GM12875 (cell line): ENCODE measurements around the gene ABCB1.

Experiments
- H3K4me3 ChIP-seq: one replicate; pipeline ENCODE4 v1.5.1; 2011; ENCODE audit warnings: low read depth, low read length, control low read depth
- TF ChIP-seq, protein P1 (sequence below): IDR thresholded peaks from 2 replicates; pipeline ENCODE4 v1.5.1; 2011; ENCODE audit warnings: low read depth, mild to moderate bottlenecking, control low read depth, inconsistent platforms, low read length, moderate library complexity, borderline replicate concordance; ENCODE audit not compliant: insufficient read depth

Gene ABCB1

DNA sequence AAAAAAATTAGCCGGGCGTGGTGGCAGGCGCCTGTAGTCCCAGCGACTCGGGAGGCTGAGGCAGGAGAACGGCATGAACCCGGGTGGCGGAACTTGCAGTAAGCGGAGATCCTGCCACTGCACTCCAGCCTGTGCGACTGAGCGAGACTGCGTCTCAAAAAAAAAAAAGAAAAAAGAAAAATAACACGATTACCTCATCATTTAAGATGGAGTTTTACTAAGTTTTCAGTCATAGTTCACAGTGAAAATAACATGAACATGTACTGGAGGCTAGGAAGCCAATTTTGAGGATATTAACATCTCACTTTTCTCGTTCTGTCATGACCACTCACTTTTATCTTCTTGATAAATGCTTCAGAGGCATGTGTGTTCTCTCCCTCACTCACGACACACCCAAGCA, 24.4 kb upstream of the ABCB1 start:
- no peak overlapping the region for H3K4me3 ChIP-seq
- TF ChIP-seq, protein P1, sequence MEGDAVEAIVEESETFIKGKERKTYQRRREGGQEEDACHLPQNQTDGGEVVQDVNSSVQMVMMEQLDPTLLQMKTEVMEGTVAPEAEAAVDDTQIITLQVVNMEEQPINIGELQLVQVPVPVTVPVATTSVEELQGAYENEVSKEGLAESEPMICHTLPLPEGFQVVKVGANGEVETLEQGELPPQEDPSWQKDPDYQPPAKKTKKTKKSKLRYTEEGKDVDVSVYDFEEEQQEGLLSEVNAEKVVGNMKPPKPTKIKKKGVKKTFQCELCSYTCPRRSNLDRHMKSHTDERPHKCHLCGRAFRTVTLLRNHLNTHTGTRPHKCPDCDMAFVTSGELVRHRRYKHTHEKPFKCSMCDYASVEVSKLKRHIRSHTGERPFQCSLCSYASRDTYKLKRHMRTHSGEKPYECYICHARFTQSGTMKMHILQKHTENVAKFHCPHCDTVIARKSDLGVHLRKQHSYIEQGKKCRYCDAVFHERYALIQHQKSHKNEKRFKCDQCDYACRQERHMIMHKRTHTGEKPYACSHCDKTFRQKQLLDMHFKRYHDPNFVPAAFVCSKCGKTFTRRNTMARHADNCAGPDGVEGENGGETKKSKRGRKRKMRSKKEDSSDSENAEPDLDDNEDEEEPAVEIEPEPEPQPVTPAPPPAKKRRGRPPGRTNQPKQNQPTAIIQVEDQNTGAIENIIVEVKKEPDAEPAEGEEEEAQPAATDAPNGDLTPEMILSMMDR: no peak

- no peak overlapping the region for H3K4me3 ChIP-seq
- TF ChIP-seq, protein P1: no peak
Measured at GRCh38 chr7:87624628-87625027, 23.9 kb upstream of the ABCB1 start.

DNA sequence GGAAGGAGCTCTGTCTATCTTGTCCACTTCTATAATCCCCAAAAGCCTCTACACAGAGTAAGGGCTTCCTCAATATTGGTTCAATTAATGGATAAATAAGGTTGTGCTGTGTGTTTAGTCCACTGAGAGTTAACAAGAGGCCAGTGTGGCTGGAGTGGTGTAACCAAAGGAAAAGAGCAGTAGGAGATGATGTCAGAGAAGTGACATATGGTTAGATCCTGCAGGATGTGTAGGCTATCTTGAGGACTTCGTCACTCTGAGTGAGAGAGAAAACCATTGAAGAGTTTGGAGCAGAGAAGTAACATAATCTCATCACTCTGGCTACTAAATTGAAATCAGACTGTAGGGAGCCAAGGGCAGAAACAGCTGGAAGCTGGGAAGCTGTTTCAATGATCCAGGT, 14.5 kb upstream of the ABCB1 start:
- no peak overlapping the region for H3K4me3 ChIP-seq
- TF ChIP-seq, protein P1: no peak

- TF ChIP-seq, protein P1: no peak
- H3K4me3 ChIP-seq: no peak overlapping the region
Measured at GRCh38 chr7:87609916-87610315, 9.2 kb upstream of the ABCB1 start.

DNA sequence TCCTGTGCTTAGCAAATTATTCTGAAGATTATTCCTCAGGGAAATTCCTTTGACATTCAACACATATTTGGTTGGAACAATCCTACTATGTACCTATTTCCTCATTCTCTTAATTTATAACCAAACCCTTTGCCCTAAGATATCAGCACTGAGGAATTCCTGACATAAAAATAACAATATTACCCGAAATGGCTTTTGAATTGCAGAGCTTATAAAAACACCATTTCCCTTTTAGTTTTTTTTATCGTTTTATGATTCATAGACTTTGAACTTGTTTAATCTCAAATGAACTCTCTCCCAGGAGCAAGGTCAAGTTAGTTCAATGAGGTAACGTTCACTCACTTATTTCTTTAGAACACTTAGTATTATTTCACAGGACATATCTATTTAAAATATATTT, 7.7 kb upstream of the ABCB1 start:
- TF ChIP-seq, protein P1: no peak
- H3K4me3 ChIP-seq: no peak overlapping the region

DNA sequence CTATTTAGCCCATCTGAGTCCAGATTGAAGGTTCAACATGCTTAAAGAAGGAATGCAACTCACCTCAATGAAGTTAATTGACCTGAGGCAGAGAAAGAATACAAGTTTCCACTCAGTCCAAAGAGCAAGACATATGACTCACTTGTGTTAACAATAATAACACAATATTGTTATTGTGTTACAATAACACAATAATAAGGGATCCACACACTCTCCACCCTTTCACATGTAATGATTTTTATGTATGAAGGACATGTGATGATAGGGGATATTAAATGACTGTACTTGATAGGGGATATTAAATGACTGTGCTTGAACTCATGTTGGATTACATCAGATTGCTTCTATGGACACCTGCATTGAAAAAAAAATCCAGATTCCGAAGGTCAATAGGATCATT, 3.6 kb upstream of the ABCB1 start:
- TF ChIP-seq, protein P1: no peak
- H3K4me3 ChIP-seq: no peak overlapping the region

DNA sequence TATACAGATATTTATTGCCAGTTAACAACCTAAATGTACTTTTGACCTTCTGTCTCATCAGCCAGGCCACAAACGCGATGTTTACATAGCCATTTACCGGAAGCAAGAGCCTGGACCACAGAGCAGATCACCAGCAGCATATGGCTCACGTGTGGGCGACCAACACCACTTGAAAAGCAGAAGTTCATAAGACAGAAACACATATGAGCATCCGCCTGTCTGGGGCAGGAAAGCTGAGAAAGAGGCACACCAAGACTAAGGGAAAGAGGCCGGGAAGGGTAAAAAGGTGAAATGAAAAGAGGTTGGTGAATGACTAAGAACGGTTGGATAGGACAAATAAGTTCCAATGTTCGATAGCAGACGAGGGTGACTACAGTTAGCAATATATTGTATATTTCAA, 1.3 kb downstream of the ABCB1 start:
- H3K4me3 ChIP-seq: no peak overlapping the region
- TF ChIP-seq, protein P1: no peak
